Cardiac muscle cell (in vitro differentiated cells and primary cell): ENCODE measurements around the gene CRACR2B. TPM values are rescaled to one million over a fixed set of nuclear protein-coding genes. Genes with fewer than 3 reads are reported as not detected.

Experiments used
- DNase-seq, 2 donors: peaks; one replicate each; pipeline versions ENCODE4 v3.0.0 to v3.0.0-alpha.2; 2010 to 2017; ENCODE audit warnings: low read depth in 1 of 2, low spot score in 1 of 2
- H3K27ac ChIP-seq: fragments of 200-600 bp; sonication (generic); 2 replicates; pipeline ENCODE4 v1.5.1; 2016
- H3K27me3 ChIP-seq: fragments of 200-600 bp; sonication (generic); 2 replicates; pipeline ENCODE4 v1.6.0; 2016; ENCODE audit warnings: control low read depth
- H3K36me3 ChIP-seq: fragments of 200-600 bp; sonication (generic); 2 replicates; pipeline ENCODE4 v1.5.1; 2016; ENCODE audit warnings: control low read depth
- H3K4me1 ChIP-seq: fragments of 200-600 bp; sonication (generic); 2 replicates; pipeline ENCODE4 v1.8.1; 2017; ENCODE audit warnings: low read depth, mild to moderate bottlenecking, mixed run types
- H3K4me3 ChIP-seq: fragments of 200-600 bp; sonication (generic); 2 replicates; pipeline ENCODE4 v1.5.1; 2016; ENCODE audit warnings: mild to moderate bottlenecking
- H3K9me3 ChIP-seq: fragments of 200-600 bp; sonication (generic); 2 replicates; pipeline ENCODE4 v1.5.1; 2017; ENCODE audit warnings: low read depth, mild to moderate bottlenecking, control low read depth
- polyA plus RNA-seq: library from polyadenylated mRNA; unstranded; fragments of >200 nt; fragmentation: Nextera tagmentation; extraction: Ambion mirVana; gene quantifications from 2 replicates; pipeline ENCODE4 v1.2.1, GENCODE V29; 2016
- total RNA-seq: library from RNA; depleted of rRNA; stranded (reverse); fragments of >200 nt; gene quantifications from 2 replicates; pipeline ENCODE4 v1.2.3, GENCODE V29; 2016
- TF ChIP-seq, protein P1 (sequence below): IDR thresholded peaks from 2 replicates; pipeline ENCODE4 v1.5.1; 2012; ENCODE audit warnings: low read depth, mild to moderate bottlenecking, low read length

CRACR2B gene
- total and polyA plus RNA-seq, 2 experiments from 2014 or later: 84.5 to 91.0 TPM

DNA sequence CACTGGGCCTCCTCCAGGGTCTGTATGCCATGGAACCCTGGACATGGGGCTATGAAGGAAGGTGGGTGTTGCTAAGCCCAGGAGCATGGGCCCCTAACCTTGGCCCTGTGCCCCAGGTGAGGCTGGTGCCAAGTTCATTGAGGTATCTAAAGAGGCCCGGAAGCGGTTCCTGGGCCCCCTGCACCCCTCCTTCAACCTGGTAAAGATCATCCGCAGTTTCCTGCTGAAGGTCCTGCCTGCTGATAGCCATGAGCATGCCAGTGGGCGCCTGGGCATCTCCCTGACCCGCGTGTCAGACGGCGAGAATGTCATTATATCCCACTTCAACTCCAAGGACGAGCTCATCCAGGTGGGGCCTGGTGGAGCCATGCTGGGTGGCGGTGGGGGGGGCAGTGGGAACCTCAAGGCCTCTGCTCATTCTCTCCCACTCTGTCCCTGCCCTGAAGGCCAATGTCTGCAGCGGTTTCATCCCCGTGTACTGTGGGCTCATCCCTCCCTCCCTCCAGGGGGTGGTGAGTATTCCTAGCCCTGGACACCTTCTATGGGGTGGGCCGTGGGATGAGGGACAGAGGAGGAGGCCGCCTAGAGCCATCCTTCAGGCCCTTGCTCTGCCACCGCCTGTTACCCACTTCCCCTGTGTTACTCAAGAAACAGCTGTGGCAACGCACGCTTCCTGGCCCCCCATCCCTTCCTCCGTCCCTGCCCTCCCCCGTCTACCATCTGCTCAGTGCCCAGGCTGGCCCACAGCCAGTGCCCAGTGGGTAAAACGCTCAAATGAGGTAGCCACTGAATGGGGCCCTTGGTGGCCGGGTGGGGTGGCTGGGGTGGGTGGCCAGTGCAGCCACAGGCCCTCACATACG lies 6.0 kb upstream of the CRACR2B start:
- H3K9me3 ChIP-seq: no peaks in the 10 kb centered on the region
- H3K27me3 ChIP-seq: no peaks in the 10 kb centered on the region
- H3K36me3 ChIP-seq: peaks cover 7% of the 10 kb centered on the region
- TF ChIP-seq, protein P1, sequence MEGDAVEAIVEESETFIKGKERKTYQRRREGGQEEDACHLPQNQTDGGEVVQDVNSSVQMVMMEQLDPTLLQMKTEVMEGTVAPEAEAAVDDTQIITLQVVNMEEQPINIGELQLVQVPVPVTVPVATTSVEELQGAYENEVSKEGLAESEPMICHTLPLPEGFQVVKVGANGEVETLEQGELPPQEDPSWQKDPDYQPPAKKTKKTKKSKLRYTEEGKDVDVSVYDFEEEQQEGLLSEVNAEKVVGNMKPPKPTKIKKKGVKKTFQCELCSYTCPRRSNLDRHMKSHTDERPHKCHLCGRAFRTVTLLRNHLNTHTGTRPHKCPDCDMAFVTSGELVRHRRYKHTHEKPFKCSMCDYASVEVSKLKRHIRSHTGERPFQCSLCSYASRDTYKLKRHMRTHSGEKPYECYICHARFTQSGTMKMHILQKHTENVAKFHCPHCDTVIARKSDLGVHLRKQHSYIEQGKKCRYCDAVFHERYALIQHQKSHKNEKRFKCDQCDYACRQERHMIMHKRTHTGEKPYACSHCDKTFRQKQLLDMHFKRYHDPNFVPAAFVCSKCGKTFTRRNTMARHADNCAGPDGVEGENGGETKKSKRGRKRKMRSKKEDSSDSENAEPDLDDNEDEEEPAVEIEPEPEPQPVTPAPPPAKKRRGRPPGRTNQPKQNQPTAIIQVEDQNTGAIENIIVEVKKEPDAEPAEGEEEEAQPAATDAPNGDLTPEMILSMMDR: no peak
- no peak for DNase-seq
- peaks cover 4% of the 10 kb centered on the region for H3K4me1 ChIP-seq
- H3K27ac ChIP-seq: no peak overlapping the region
- H3K4me3 ChIP-seq: no peak overlapping the region

DNA sequence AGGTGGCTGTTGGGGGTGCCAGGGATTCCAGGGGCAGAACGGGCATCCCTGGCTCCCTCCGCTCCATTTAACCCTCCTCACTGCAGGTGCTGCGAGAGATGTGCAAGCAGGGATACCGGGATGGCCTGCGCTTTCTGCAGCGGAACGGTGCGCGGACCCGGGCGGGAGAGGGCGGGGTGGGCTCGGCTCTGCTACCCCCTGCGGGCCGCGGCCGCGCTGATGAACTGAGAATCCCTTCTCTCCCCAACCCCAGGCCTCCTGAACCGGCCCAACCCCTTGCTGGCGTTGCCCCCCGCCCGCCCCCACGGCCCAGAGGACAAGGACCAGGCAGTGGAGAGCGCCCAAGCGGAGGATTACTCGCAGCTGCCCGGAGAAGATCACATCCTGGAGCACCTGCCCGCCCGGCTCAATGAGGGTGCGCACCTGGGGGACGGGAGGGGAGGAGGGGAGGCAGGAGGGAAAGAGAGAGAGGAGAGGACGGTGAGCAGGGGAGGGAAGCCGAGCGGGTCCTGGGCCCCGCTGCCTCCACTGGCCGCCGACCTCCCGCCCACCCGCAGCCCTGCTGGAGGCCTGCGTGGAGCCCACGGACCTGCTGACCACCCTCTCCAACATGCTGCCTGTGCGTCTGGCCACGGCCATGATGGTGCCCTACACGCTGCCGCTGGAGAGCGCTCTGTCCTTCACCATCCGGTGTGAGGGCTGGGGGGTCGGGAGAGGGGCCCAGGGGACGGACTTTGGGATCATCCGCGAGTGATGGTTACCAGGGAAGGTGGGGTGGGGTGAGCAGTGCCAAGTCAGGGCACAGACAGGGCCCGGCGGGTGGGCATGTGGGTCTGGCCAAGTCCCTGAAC lies 4.1 kb upstream of the CRACR2B start:
- no peak for DNase-seq
- Histone ChIP-seq H3K27ac (no peak overlapping the region), H3K4me1 (peaks cover 16% of the 10 kb centered on the region), H3K9me3 (no peaks in the 10 kb centered on the region), H3K36me3 (peaks cover 7% of the 10 kb centered on the region), H3K4me3 (no peak overlapping the region), H3K27me3 (peaks cover under 1% of the 10 kb centered on the region)
- TF ChIP-seq, protein P1: no peak

- peaks cover 7% of the 10 kb centered on the region for H3K36me3 ChIP-seq
- TF ChIP-seq, protein P1: no peak
- peaks cover 8% of the 10 kb centered on the region for H3K27me3 ChIP-seq
- peaks cover 20% of the 10 kb centered on the region for H3K4me1 ChIP-seq
- no peaks in the 10 kb centered on the region for H3K9me3 ChIP-seq
- no peak overlapping the region for H3K4me3 ChIP-seq
- no peak for DNase-seq
- no peak overlapping the region for H3K27ac ChIP-seq
Measured at GRCh38 chr11:824292-824880, 3.3 kb upstream of the CRACR2B start.

- TF ChIP-seq, protein P1: no peak
- no peak for DNase-seq
- Histone ChIP-seq H3K27ac (no peak overlapping the region), H3K27me3 (peaks cover 13% of the 10 kb centered on the region), H3K4me3 (no peak overlapping the region), H3K36me3 (peaks cover 7% of the 10 kb centered on the region), H3K9me3 (no peaks in the 10 kb centered on the region), H3K4me1 (peaks cover 20% of the 10 kb centered on the region)
Measured at GRCh38 chr11:824942-825341, 2.8 kb upstream of the CRACR2B start.

DNA sequence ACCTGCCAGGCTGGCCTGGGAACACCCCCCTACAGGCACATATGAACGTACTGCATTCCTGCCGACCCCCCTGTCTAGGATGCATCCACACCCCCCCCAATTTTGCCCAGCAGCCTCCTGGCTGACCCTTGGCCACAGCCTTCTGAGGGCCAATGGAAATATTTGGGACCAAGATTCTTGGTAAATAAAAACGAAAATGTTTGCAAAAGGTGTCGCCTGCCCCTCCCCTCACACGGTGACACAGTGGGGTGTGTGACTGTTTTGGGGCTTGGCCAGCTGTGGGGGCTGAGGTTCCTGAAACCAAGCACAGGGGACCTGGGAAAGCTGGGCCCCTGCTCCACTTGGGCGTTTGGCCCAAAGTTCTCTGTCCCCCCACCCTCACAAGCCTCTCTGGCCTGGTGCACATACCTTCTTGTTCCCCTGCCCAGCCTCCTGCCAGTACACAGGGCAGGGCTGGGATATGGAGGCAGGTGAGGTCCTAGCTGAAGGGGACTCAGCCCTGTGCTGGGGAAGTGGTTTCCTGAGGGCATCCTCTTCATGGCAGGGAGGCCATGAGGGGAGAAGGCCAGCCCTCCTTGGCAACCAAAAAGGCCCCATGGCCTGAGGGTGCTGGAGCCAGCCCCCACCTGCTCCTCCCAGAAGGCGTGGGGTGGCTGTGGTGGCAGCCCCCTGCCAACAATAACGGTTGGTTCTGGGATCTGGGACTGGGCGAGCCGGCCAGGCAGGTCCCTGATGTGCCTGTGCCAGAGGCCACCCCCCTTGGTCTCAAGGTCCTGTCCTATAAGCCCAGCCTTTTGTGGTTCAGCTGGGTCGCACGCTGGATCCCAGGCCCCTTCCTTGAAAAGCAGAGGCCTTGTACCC lies 2.1 kb upstream of the CRACR2B start:
- Histone ChIP-seq H3K27ac (no peak overlapping the region), H3K4me3 (no peak overlapping the region), H3K4me1 (peaks cover 23% of the 10 kb centered on the region), H3K36me3 (peaks cover 7% of the 10 kb centered on the region), H3K27me3 (peaks cover 18% of the 10 kb centered on the region), H3K9me3 (no peaks in the 10 kb centered on the region)
- TF ChIP-seq, protein P1: no peak
- no peak for DNase-seq
